Fibroblast of lung (primary cell): ENCODE measurements around the gene RGL4. TPM values are rescaled to one million over a fixed set of nuclear protein-coding genes. Genes with fewer than 3 reads are reported as not detected.

Source experiments
- DNase-seq, 2 donors: peaks; one replicate each; pipeline versions ENCODE4 v3.0.0 to v3.0.0-alpha.2; 2010; ENCODE audit warnings: low read depth in 2 of 2
- H2AFZ ChIP-seq: 2 replicates; pipeline ENCODE4 v1.5.1; 2012; ENCODE audit warnings: low read length, control low read depth, inconsistent platforms
- H3K27ac ChIP-seq: 2 replicates; pipeline ENCODE4 v1.5.1; 2011; ENCODE audit warnings: low read length, control low read depth; ENCODE audit not compliant: insufficient read depth
- H3K27me3 ChIP-seq: 2 replicates; pipeline ENCODE4 v1.5.1; 2011; ENCODE audit warnings: mild to moderate bottlenecking, low read length; ENCODE audit not compliant: control insufficient read depth, insufficient read depth
- H3K36me3 ChIP-seq: 2 replicates; pipeline ENCODE4 v1.5.1; 2011; ENCODE audit warnings: low read length; ENCODE audit not compliant: control insufficient read depth, insufficient read depth
- H3K4me1 ChIP-seq: 2 replicates; pipeline ENCODE4 v1.5.1; 2011; ENCODE audit warnings: low read length; ENCODE audit not compliant: control insufficient read depth, insufficient read depth; ENCODE audit errors: extremely low read depth
- H3K4me2 ChIP-seq: 2 replicates; pipeline ENCODE4 v1.5.1; 2011; ENCODE audit warnings: low read length, control low read depth; ENCODE audit not compliant: insufficient read depth; ENCODE audit errors: extremely low read depth
- H3K4me3 ChIP-seq, 4 experiments: fragments of 200-600 bp in 1 of 4; sonication (generic) in 1 of 4; replicated peaks in 1 of 4; 2 replicates each; pipeline ENCODE4 v1.5.1; 2011 to 2016; ENCODE audit warnings: low read length in 4 of 4, low read depth in 3 of 4, mild to moderate bottlenecking in 3 of 4, control low read depth in 2 of 4, inconsistent platforms in 1 of 4, mixed read lengths in 1 of 4; ENCODE audit not compliant: insufficient read depth in 1 of 4; ENCODE audit errors: control extremely low read depth in 1 of 4
- H3K79me2 ChIP-seq: 2 replicates; pipeline ENCODE4 v1.5.1; 2012; ENCODE audit warnings: mild to moderate bottlenecking, low read length, inconsistent platforms; ENCODE audit not compliant: control insufficient read depth, insufficient read depth
- H3K9ac ChIP-seq: 2 replicates; pipeline ENCODE4 v1.5.1; 2011; ENCODE audit warnings: mild to moderate bottlenecking, low read length, control low read depth; ENCODE audit not compliant: insufficient read depth
- H3K9me3 ChIP-seq: 2 replicates; pipeline ENCODE4 v1.5.1; 2012; ENCODE audit warnings: low read depth, low read length; ENCODE audit not compliant: control insufficient read depth, insufficient read depth
- H4K20me1 ChIP-seq: 2 replicates; pipeline ENCODE4 v1.5.1; 2011; ENCODE audit warnings: low read length; ENCODE audit not compliant: control insufficient read depth, insufficient read depth; ENCODE audit errors: extremely low read depth
- EZH2 ChIP-seq: IDR thresholded peaks from 2 replicates; pipeline ENCODE4 v1.5.1; 2012; ENCODE audit warnings: low read length, control low read depth, mild to moderate bottlenecking; ENCODE audit errors: missing control alignments
- polyA plus RNA-seq, 2 donors: library from polyadenylated mRNA; depleted of rRNA in 1 of 2; stranded (reverse) in 1 of 2; unstranded in 1 of 2; fragments of >200 nt; gene quantifications; 2 replicates each; pipeline ENCODE4 v1.2.1, GENCODE V29; 2011 to 2012; ENCODE audit warnings: missing spikeins in 1 of 2
- total RNA-seq: library from RNA; depleted of rRNA; stranded (reverse); fragments of >200 nt; gene quantifications from 2 replicates; pipeline ENCODE4 v1.2.1, GENCODE V29; 2014
- TF ChIP-seq, protein P1 (sequence below), 2 donors: IDR thresholded peaks in 1 of 2; conservative IDR thresholded peaks in 1 of 2; 1 replicate in 1 of 2; 2 replicates in 1 of 2; pipeline ENCODE4 v1.5.1; 2011 to 2012; ENCODE audit warnings: low read length in 2 of 2, control low read depth in 1 of 2, inconsistent platforms in 1 of 2, low read depth in 1 of 2, mild to moderate bottlenecking in 1 of 2

Gene RGL4
- total and polyA plus RNA-seq, 2 donors (not counting 1 experiment from before 2014, with no cell fraction given), result not detected

DNA sequence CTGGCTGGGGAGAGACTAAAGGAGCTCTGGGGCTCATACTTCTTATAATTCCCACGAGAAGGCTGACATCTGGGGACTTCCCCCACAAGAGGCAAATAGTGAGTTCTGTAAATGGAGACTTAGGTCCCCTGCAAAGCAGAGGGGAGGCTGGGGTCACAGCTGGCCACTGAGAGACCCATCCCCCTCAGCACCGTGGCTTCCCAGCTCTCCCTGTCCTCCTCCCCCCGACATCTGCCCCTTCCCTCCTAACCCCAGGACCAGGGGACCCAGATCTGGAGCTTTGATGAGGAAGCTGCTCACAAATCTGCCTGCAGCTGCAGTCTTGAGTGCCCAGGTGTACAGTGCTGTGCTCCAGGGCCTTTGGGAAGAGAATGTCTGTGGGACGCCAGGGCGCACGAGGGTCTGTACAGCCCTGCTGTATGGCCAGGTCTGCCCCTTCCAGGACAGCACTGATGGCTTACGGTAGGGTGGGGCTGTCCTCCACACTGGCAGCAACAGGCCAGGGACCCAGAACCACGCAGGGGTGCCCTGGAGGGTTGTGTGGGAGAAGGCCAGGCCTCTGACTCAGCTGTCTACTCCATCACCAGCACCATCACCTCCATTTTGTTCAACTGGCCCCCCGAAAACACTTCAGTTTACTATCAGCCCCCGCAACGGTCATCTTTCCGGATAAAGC is 1.1 kb downstream of the RGL4 start:
- no peak for TF ChIP-seq EZH2
- TF ChIP-seq, protein P1, sequence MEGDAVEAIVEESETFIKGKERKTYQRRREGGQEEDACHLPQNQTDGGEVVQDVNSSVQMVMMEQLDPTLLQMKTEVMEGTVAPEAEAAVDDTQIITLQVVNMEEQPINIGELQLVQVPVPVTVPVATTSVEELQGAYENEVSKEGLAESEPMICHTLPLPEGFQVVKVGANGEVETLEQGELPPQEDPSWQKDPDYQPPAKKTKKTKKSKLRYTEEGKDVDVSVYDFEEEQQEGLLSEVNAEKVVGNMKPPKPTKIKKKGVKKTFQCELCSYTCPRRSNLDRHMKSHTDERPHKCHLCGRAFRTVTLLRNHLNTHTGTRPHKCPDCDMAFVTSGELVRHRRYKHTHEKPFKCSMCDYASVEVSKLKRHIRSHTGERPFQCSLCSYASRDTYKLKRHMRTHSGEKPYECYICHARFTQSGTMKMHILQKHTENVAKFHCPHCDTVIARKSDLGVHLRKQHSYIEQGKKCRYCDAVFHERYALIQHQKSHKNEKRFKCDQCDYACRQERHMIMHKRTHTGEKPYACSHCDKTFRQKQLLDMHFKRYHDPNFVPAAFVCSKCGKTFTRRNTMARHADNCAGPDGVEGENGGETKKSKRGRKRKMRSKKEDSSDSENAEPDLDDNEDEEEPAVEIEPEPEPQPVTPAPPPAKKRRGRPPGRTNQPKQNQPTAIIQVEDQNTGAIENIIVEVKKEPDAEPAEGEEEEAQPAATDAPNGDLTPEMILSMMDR (conservative IDR thresholded peaks at IDR 0.05 in 1 of 2, IDR thresholded peaks at IDR 0.05 in 1 of 2; ENCODE audit: low read depth in 1 of 2, low read length in 2 of 2), result no peak
- no peak overlapping the region for H3K4me2 ChIP-seq
- DNase-seq, result no peak
- H3K4me3 ChIP-seq, result no peak overlapping the region
- no peaks in the 10 kb centered on the region for H3K27me3 ChIP-seq
- no peak overlapping the region for H2AFZ ChIP-seq
- no peaks in the 10 kb centered on the region for H3K9me3 ChIP-seq
- no peak overlapping the region for H3K9ac ChIP-seq
- H4K20me1 ChIP-seq, result no peaks in the 10 kb centered on the region
- H3K27ac ChIP-seq, result no peak overlapping the region
- no peaks in the 10 kb centered on the region for H3K4me1 ChIP-seq
- no peaks in the 10 kb centered on the region for H3K36me3 ChIP-seq
- H3K79me2 ChIP-seq, result no peaks in the 10 kb centered on the region

DNA sequence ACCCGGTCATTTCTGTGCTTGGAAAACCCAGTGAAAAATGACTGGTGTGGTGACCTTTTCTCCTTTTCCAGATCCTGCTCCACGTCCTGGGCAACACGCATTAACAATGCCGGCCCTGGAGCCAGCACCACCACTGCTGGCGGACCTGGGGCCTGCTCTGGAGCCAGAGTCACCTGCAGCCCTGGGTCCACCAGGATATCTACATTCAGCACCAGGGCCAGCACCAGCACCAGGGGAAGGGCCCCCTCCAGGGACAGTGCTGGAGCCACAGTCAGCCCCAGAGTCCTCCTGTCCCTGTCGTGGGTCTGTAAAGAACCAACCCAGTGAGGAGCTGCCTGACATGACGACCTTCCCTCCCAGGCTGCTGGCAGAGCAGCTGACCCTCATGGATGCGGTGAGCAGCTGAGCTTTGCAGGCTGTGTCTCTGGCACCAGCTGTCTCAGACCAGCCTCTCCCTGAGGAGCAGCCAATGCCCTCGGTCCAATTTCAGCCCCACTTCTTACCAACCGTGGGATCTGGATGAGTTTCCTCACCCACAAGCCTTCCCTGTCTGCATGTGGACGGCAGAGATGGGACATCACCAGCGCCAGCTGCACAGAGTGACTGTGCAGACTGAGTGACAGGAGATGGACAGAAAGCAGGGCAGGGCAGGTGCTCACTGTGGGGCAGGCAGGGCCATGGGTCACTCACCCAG is 1.9 kb downstream of the RGL4 start:
- H3K9ac ChIP-seq, result no peak overlapping the region
- no peaks in the 10 kb centered on the region for H4K20me1 ChIP-seq
- no peaks in the 10 kb centered on the region for H3K36me3 ChIP-seq
- no peaks in the 10 kb centered on the region for H3K79me2 ChIP-seq
- H3K4me3 ChIP-seq, result no peak overlapping the region
- no peaks in the 10 kb centered on the region for H3K4me1 ChIP-seq
- no peak overlapping the region for H2AFZ ChIP-seq
- no peaks in the 10 kb centered on the region for H3K27me3 ChIP-seq
- TF ChIP-seq, protein P1 (conservative IDR thresholded peaks at IDR 0.05 in 1 of 2, IDR thresholded peaks at IDR 0.05 in 1 of 2; ENCODE audit: low read depth in 1 of 2, low read length in 2 of 2), result no peak
- TF ChIP-seq EZH2, result no peak
- no peaks in the 10 kb centered on the region for H3K9me3 ChIP-seq
- no peak overlapping the region for H3K4me2 ChIP-seq
- no peak for DNase-seq
- H3K27ac ChIP-seq, result no peak overlapping the region

DNA sequence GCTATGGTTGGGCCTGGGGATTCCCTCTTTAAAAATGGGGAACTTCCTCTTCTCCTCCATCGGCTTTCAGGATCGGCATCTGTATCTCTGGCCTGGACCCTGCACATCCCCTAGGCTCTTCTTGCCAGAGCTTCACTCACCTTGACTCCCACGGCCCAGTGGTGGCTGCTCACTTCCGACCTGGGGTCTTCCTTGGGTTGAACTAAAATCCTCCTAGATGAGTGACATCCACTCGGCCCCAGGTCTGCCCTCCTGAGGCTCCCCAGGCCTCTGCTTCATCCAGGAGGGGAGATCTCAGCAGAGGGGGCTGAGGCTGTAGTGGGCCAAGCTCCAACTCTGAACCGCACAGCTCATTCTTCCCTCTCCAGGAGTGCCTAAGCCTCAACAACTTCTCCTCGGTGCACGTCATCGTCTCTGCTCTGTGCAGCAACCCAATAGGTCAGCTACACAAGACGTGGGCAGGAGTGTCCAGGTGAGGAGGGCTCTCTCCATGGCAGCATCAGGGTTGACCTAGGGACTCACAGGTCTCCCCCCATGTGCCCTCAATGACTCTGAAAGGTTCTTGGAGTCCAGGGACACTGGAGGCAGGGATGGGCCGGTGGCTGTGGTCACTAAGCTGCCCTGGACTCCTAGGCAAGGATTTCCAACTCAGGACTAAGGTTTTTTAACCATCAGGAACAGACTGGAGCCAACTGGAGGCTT is 3.3 kb downstream of the RGL4 start:
- Histone ChIP-seq H3K9ac (no peak overlapping the region), H3K27me3 (no peaks in the 10 kb centered on the region), H3K4me3 (no peak overlapping the region), H2AFZ (no peak overlapping the region), H3K9me3 (no peaks in the 10 kb centered on the region), H4K20me1 (no peaks in the 10 kb centered on the region), H3K36me3 (no peaks in the 10 kb centered on the region), H3K27ac (no peak overlapping the region), H3K79me2 (no peaks in the 10 kb centered on the region), H3K4me2 (no peak overlapping the region), H3K4me1 (no peaks in the 10 kb centered on the region)
- no peak for DNase-seq
- TF ChIP-seq, protein P1 (conservative IDR thresholded peaks at IDR 0.05 in 1 of 2, IDR thresholded peaks at IDR 0.05 in 1 of 2; ENCODE audit: low read depth in 1 of 2, low read length in 2 of 2), result no peak
- no peak for TF ChIP-seq EZH2
